ENCODE data around the gene PMPCA.

PMPCA gene

DNA sequence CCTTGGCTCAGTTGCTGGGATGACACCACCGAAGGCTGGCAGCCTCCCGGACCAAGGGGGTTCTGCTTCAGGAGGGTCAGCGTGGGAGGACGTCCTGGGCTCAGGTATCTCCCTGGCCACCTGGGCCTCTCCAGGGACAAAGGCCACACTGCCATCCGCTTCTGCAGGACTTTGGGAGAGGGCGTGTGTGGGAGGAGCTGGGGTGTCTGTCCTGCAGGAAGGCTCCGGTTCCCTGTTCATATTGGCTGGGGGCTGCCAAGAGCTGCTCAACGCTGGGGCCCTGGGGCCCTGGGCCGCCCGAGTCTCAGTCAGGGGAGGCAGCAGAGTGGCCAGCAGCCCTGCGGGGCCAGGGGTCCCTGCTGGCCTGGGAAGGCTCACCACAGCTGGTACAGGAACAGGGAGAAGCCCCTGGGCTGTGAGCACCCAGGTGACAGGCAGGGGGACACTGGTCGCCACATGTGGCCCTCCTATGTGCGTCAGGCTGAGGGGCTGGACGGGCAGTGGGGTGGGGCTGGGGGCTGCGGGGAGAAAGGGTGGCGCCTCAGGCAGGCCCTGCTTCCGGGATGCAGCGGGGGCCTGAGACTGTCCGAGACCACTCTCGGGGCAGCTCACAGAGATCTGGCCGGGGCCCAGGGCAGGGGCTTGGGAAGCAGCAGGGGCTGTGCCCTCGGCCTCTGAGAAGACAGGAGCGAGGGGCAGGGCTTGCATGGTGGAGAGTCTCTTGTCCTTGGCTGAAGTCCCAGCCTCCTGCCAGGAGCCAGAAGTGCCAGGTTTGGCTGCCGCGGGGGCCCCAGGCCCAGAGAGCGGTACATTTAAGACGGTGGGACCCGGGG, 32.1 kb upstream of the PMPCA start:
- peaks cover 78 to 97% of the 10 kb centered on the region in 2 experiments for H3K36me3 ChIP-seq (ENCODE audit: control insufficient read depth in 1 of 2, insufficient read depth in 2 of 2, low read depth in 1 of 2, low read length in 2 of 2)
- H3K9me3 ChIP-seq (ENCODE audit: control insufficient read depth, low read length): no peaks in the 10 kb centered on the region
- no peak overlapping the region for H4K8ac ChIP-seq (ENCODE audit: low read length)
- peaks cover 9% of the 10 kb centered on the region for H3K79me1 ChIP-seq (replicated peaks; ENCODE audit: low read length, poor library complexity, severe bottlenecking)
- no peak overlapping the region for H3K14ac ChIP-seq (ENCODE audit: low read length in 2 of 2)
- H2BK15ac ChIP-seq (ENCODE audit: low read depth, poor library complexity, severe bottlenecking): no peak overlapping the region
- no peak overlapping the region for H2AK5ac ChIP-seq (ENCODE audit: low read length, severe bottlenecking)
- H3K4me3 ChIP-seq (ENCODE audit: insufficient read depth in 1 of 2, low read depth in 1 of 2, low read length in 2 of 2): peak overlapping the region in 1 of 2 experiments; percentile 4
- H3K4ac ChIP-seq (ENCODE audit: low read depth in 1 of 2, low read length in 2 of 2): no peak overlapping the region
- H3K9ac ChIP-seq (ENCODE audit: low read length): no peak overlapping the region
- H3K27me3 ChIP-seq (ENCODE audit: control insufficient read depth in 1 of 2, insufficient read depth in 1 of 2, low read length in 2 of 2): no peaks in the 10 kb centered on the region
- 95% methylated on average over 28 of the region's 28 CpGs for WGBS
- no peak overlapping the region for H4K91ac ChIP-seq (ENCODE audit: low read length)
- no peak overlapping the region for H2BK120ac ChIP-seq (ENCODE audit: low read depth, low read length)
- H2AFZ ChIP-seq (ENCODE audit: low read depth, low read length): no peak overlapping the region
- H3K4me1 ChIP-seq (ENCODE audit: control insufficient read depth, insufficient read depth, low read depth, low read length): peaks cover 10% of the 10 kb centered on the region
- no peak overlapping the region for H3K23ac ChIP-seq (ENCODE audit: low read length in 2 of 2)
- H2BK5ac ChIP-seq (ENCODE audit: low read depth, low read length, poor library complexity, severe bottlenecking): no peak overlapping the region
- H3K4me2 ChIP-seq (ENCODE audit: low read length, poor library complexity, severe bottlenecking): no peak overlapping the region
- no peak overlapping the region for H2BK12ac ChIP-seq (ENCODE audit: low read length in 2 of 2)
- H3K27ac ChIP-seq (ENCODE audit: low read length, poor library complexity, severe bottlenecking): no peak overlapping the region
- H3K18ac ChIP-seq (ENCODE audit: low read depth in 1 of 2, low read length in 2 of 2): no peak overlapping the region
- DNase-seq: no peak

DNA sequence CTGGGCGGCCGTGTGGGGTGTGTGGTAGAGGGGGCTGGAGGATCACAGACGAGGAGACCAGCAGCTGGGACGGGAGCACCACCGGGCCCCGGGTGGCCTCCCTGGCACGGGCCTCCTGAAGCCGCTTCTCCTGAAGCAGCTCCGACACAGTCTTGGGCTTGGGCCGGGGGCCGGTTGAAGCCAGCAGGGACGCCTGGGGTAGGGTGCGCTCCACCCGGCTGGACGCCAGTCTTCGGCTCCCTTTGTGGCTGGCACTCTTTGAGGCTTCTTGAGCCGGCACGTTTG, 31.5 kb upstream of the PMPCA start:
- H2BK12ac ChIP-seq (ENCODE audit: low read length in 2 of 2): no peak overlapping the region
- H3K9me3 ChIP-seq (ENCODE audit: control insufficient read depth, low read length): no peaks in the 10 kb centered on the region
- H3K23ac ChIP-seq (ENCODE audit: low read length in 2 of 2): no peak overlapping the region
- no peaks in the 10 kb centered on the region for H3K27me3 ChIP-seq (ENCODE audit: control insufficient read depth in 1 of 2, insufficient read depth in 1 of 2, low read length in 2 of 2)
- no peak overlapping the region for H2BK5ac ChIP-seq (ENCODE audit: low read depth, low read length, poor library complexity, severe bottlenecking)
- peaks cover 82 to 98% of the 10 kb centered on the region in 2 experiments for H3K36me3 ChIP-seq (ENCODE audit: control insufficient read depth in 1 of 2, insufficient read depth in 2 of 2, low read depth in 1 of 2, low read length in 2 of 2)
- H3K4me3 ChIP-seq (ENCODE audit: insufficient read depth in 1 of 2, low read depth in 1 of 2, low read length in 2 of 2): no peak overlapping the region
- H2BK120ac ChIP-seq (ENCODE audit: low read depth, low read length): no peak overlapping the region
- H3K27ac ChIP-seq (ENCODE audit: low read length, poor library complexity, severe bottlenecking): no peak overlapping the region
- no peak for DNase-seq
- H3K18ac ChIP-seq (ENCODE audit: low read depth in 1 of 2, low read length in 2 of 2): no peak overlapping the region
- H3K4ac ChIP-seq (ENCODE audit: low read depth in 1 of 2, low read length in 2 of 2): no peak overlapping the region
- no peak overlapping the region for H2AK5ac ChIP-seq (ENCODE audit: low read length, severe bottlenecking)
- H4K8ac ChIP-seq (ENCODE audit: low read length): no peak overlapping the region
- H3K79me1 ChIP-seq (replicated peaks; ENCODE audit: low read length, poor library complexity, severe bottlenecking): peaks cover 13% of the 10 kb centered on the region
- H3K4me1 ChIP-seq (ENCODE audit: control insufficient read depth, insufficient read depth, low read depth, low read length): peaks cover 6% of the 10 kb centered on the region
- no peak overlapping the region for H2BK15ac ChIP-seq (ENCODE audit: low read depth, poor library complexity, severe bottlenecking)
- no peak overlapping the region for H2AFZ ChIP-seq (ENCODE audit: low read depth, low read length)
- WGBS: 97% methylated on average over 18 of the region's 18 CpGs
- H3K14ac ChIP-seq (ENCODE audit: low read length in 2 of 2): no peak overlapping the region
- no peak overlapping the region for H3K9ac ChIP-seq (ENCODE audit: low read length)
- no peak overlapping the region for H3K4me2 ChIP-seq (ENCODE audit: low read length, poor library complexity, severe bottlenecking)
- no peak overlapping the region for H4K91ac ChIP-seq (ENCODE audit: low read length)

DNA sequence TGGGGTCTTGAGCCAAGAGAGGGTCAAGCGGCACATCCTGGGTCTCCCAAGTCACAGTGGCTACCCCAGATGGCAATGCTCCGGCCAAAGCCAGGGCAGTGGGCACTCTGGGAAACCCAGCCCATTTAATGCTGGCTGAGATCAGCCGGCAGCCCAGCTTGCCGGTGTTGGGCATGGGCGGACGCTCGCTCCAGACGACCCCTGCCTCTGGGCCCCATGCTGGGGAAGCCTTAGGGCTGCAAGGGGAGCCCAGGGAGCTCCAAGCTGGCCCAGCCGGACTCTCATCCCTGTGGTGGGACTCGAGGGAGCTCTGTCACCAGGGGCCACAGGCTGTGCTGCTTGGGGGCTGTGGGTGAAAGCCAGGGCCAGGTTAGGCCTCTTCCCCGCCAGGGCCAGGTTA, 31.1 kb upstream of the PMPCA start:
- no peak for DNase-seq
- Histone ChIP-seq H3K27ac (ENCODE audit: low read length, poor library complexity, severe bottlenecking) (no peak overlapping the region), H3K4me2 (ENCODE audit: low read length, poor library complexity, severe bottlenecking) (no peak overlapping the region), H3K9me3 (ENCODE audit: control insufficient read depth, low read length) (no peaks in the 10 kb centered on the region), H2BK5ac (ENCODE audit: low read depth, low read length, poor library complexity, severe bottlenecking) (no peak overlapping the region), H4K8ac (ENCODE audit: low read length) (no peak overlapping the region), H3K4ac (ENCODE audit: low read depth in 1 of 2, low read length in 2 of 2) (no peak overlapping the region), H2BK12ac (ENCODE audit: low read length in 2 of 2) (no peak overlapping the region), H2AK5ac (ENCODE audit: low read length, severe bottlenecking) (no peak overlapping the region), H2BK15ac (ENCODE audit: low read depth, poor library complexity, severe bottlenecking) (no peak overlapping the region), H3K4me3 (ENCODE audit: insufficient read depth in 1 of 2, low read depth in 1 of 2, low read length in 2 of 2) (no peak overlapping the region), H3K18ac (ENCODE audit: low read depth in 1 of 2, low read length in 2 of 2) (no peak overlapping the region), H3K9ac (ENCODE audit: low read length) (no peak overlapping the region), H2AFZ (ENCODE audit: low read depth, low read length) (no peak overlapping the region), H4K91ac (ENCODE audit: low read length) (no peak overlapping the region), H3K79me1 (replicated peaks; ENCODE audit: low read length, poor library complexity, severe bottlenecking) (peaks cover 18% of the 10 kb centered on the region), H3K27me3 (ENCODE audit: control insufficient read depth in 1 of 2, insufficient read depth in 1 of 2, low read length in 2 of 2) (no peaks in the 10 kb centered on the region), H3K23ac (ENCODE audit: low read length in 2 of 2) (no peak overlapping the region), H3K4me1 (ENCODE audit: control insufficient read depth, insufficient read depth, low read depth, low read length) (peaks cover 5% of the 10 kb centered on the region), H3K36me3 (ENCODE audit: control insufficient read depth in 1 of 2, insufficient read depth in 2 of 2, low read depth in 1 of 2, low read length in 2 of 2) (peaks cover 87 to 99% of the 10 kb centered on the region in 2 experiments), H2BK120ac (ENCODE audit: low read depth, low read length) (no peak overlapping the region), H3K14ac (ENCODE audit: low read length in 2 of 2) (no peak overlapping the region)
- WGBS: 98% methylated on average over 11 of the region's 11 CpGs

DNA sequence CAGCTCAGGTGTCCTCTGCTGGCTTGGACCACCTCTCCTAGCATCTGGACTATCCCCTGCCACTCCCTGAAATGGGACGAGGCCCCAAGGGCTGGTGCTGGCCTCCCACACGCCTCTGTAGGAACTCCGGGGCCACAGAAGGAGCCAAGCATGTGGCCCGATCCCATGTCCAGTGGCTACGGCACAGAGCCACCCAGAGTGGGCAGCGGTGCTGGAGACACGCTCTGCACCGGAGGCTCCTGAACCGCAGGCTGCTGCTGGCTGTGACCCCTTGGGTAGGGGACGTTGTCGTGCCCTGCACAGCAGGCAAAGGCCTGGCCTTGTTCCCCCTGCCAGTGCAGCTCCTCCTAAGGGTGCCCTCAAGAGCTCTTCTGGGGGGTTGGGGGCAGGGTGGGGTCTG, 30.6 kb upstream of the PMPCA start:
- Histone ChIP-seq H4K91ac (ENCODE audit: low read length) (no peak overlapping the region), H2BK12ac (ENCODE audit: low read length in 2 of 2) (no peak overlapping the region), H3K9me3 (ENCODE audit: control insufficient read depth, low read length) (no peaks in the 10 kb centered on the region), H2AK5ac (ENCODE audit: low read length, severe bottlenecking) (no peak overlapping the region), H2AFZ (ENCODE audit: low read depth, low read length) (no peak overlapping the region), H4K8ac (ENCODE audit: low read length) (no peak overlapping the region), H3K27ac (ENCODE audit: low read length, poor library complexity, severe bottlenecking) (no peak overlapping the region), H2BK120ac (ENCODE audit: low read depth, low read length) (no peak overlapping the region), H3K4me3 (ENCODE audit: insufficient read depth in 1 of 2, low read depth in 1 of 2, low read length in 2 of 2) (no peak overlapping the region), H3K4me1 (ENCODE audit: control insufficient read depth, insufficient read depth, low read depth, low read length) (peaks cover 5% of the 10 kb centered on the region), H3K79me1 (replicated peaks; ENCODE audit: low read length, poor library complexity, severe bottlenecking) (peaks cover 18% of the 10 kb centered on the region), H2BK15ac (ENCODE audit: low read depth, poor library complexity, severe bottlenecking) (no peak overlapping the region), H3K23ac (ENCODE audit: low read length in 2 of 2) (no peak overlapping the region), H3K14ac (ENCODE audit: low read length in 2 of 2) (no peak overlapping the region), H3K18ac (ENCODE audit: low read depth in 1 of 2, low read length in 2 of 2) (no peak overlapping the region), H3K4me2 (ENCODE audit: low read length, poor library complexity, severe bottlenecking) (no peak overlapping the region), H3K9ac (ENCODE audit: low read length) (no peak overlapping the region), H3K36me3 (ENCODE audit: control insufficient read depth in 1 of 2, insufficient read depth in 2 of 2, low read depth in 1 of 2, low read length in 2 of 2) (peaks cover 90 to 98% of the 10 kb centered on the region in 2 experiments), H3K27me3 (ENCODE audit: control insufficient read depth in 1 of 2, insufficient read depth in 1 of 2, low read length in 2 of 2) (no peaks in the 10 kb centered on the region), H2BK5ac (ENCODE audit: low read depth, low read length, poor library complexity, severe bottlenecking) (no peak overlapping the region), H3K4ac (ENCODE audit: low read depth in 1 of 2, low read length in 2 of 2) (no peak overlapping the region)
- 91% methylated on average over 11 of the region's 11 CpGs for WGBS
- no peak for DNase-seq
